HG03066 (cell line): ENCODE results near the gene PRKRIP1.
"Not testable (repeated sequence)": the region's sequence is repeated elsewhere in the genome, so short reads cannot be mapped to it uniquely, and the experiment has no call there.

Source experiments
- ATAC-seq: cut with Tn5 transposase; IDR thresholded peaks from one replicate; pipeline ENCODE4 v1.9.1; 2021; ENCODE audit warnings: low read depth; ENCODE audit not compliant: unreplicated experiment

PRKRIP1 gene, protein sequence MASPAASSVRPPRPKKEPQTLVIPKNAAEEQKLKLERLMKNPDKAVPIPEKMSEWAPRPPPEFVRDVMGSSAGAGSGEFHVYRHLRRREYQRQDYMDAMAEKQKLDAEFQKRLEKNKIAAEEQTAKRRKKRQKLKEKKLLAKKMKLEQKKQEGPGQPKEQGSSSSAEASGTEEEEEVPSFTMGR

DNA sequence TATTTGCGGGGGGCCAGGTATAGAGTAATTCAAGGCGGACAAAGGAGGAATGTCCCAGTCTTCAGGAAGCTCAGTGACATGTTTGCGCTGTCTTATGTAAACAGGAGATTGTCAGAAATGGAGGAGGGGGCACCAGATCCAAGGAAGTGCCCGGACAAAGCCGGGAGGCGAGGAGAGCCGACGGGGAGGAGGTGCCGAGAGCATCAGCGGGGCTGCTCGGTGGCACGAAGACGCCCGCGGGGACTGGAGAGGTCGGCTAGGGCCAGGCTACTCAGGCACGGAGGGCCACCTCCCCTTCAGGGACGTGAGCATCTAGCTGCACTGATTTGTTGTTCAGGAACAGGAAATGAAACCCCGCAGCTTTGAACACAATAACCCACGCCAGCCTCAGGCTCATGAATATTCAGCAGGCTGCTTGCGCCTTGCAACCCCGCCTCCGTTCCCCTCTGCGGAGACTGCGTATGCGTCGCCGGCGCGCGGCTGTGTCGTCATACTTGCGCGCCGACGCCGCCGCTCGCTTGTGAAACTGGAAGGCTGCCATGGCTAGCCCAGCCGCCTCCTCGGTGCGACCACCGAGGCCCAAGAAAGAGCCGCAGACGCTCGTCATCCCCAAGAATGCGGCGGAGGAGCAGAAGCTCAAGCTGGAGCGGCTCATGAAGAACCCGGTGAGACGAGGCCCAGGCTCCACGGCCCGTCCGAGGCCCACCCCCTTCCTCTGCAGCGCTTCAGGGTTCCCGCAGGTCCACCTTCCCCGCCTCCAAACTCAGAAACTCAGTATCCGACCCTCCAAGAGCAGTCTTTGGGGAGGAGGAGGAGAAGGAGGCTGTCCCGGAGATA, at the start of gene PRKRIP1:
TSS of gene PRKRIP1 (plus strand) at position 491 of the 837 bp plus-strand sequence. CDS start at position 540, 49 bp downstream.
- peak; percentile 100 for ATAC-seq

- ATAC-seq: not testable (repeated sequence)
Measured at GRCh38 chr7:102346983-102347382, 49.2 kb upstream of the PRKRIP1 start.

GRCh38 chr7:102356344-102356743, 39.8 kb upstream of the PRKRIP1 start, which contains the start of gene SPDYE6:
Gene SPDYE6 (minus strand): TSS chr7:102356444. CDS start chr7:102356023, 421 bp downstream.
- not testable (repeated sequence) for ATAC-seq

DNA sequence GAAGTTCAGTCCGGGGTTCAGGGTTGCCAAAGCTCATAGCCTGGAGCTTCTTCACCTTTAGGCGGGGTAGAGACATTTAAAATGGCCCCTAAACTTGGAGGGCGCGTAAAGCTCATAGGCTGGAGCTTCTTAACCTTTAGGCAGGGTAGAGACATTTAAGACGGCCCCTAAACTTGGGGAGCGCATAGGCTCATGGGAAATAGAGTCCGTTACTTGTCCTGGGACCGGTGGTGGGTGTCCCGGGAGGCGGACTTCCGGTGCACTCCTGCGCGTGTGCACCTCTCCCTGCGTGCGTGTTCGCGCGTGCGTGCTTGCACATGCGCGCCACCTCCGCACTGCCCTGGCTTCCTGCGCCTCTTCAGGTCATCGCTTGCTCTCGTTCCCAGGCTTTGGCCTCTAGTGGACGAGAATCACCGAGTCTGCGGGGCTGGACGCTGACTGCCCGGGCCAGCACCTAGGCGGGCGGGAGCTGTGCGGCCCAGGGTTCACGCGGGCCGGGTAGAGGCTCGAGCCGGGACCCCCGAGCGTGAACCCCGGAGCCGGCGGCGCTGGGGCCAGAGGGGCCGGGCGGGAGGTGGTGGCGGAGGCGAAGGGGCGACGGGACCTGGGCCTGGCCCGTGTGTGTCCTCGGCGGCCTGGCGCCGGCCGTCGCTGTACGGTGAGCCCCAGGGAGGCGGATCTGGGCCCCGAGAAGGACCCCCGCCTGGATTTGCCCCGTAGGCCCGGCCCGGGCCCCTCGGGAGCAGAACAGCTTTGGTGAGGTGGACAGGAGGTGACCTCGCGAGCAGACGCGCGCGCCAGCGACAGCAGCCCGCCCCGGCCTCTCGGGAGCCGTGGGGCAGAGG, 32.4 kb upstream of the PRKRIP1 start:
- peak; percentile 99 for ATAC-seq

GRCh38 chr7:102364394-102364886, 31.7 kb upstream of the PRKRIP1 start:
- ATAC-seq: not testable (repeated sequence)

DNA sequence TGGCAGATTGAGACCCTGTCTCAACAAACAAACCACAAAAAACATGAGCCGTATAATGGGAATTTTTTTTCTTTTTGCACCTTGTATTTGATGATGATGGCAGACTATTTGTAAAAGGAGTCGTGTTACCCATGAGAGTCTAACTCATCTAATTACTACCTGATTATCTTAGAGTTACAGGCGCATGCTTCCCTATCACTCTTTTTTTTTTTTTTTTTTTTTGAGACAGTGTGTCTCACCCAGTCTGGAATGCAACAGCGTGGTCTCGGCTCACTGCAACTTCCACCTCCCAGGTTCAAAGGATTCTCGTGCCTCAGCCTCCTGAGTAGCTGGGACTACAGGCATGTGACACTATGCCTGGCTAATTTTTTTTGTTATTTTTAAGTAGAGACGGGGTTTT, 30.8 kb upstream of the PRKRIP1 start:
- ATAC-seq: not testable (repeated sequence)

- ATAC-seq: not testable (repeated sequence)
Measured at GRCh38 chr7:102370038-102370437, 26.1 kb upstream of the PRKRIP1 start.

DNA sequence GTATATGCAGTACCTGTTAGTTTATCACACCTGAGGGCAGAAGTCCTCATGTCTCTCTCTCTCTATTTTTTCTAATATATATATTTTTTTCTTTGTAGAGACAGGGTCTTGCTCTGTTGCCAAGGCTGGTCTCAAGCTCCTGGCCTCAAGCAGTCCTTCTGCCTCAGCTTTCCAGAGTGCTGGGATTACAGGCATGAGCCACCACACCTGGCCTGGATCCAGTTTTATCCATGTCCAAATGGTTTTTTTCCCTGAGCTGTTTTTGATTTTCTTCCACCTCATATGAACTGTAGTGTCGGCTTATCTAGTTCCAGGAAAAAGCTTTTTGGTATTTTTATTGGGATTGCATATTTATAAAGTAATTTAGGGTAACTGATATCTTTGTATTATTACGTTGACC, 23.4 kb upstream of the PRKRIP1 start:
- ATAC-seq: not testable (repeated sequence)

DNA sequence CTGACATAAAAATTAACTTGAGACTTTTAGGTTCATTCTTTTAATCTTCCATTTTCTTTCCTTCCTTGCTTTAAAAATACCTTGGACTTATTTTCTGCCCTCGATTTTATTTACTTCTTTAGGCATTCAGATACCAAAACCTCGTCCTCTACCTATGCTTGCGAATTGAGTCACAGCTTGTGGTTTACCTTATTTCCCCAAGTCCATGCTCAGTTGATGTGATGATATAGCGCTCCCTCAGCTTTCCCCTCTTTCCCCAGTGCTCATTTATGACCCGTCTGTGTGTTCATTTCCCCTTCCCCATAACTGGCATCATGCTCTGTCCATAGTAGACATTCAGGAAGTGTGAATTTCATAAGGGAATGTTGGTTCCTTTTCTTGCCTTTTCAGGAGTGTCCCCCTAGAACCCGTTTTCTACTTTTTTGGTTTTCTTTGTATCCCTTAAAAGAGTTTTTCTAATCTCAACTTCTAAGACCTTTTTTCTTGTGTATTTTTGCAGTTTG, 19.1 kb upstream of the PRKRIP1 start:
- ATAC-seq: no peak

DNA sequence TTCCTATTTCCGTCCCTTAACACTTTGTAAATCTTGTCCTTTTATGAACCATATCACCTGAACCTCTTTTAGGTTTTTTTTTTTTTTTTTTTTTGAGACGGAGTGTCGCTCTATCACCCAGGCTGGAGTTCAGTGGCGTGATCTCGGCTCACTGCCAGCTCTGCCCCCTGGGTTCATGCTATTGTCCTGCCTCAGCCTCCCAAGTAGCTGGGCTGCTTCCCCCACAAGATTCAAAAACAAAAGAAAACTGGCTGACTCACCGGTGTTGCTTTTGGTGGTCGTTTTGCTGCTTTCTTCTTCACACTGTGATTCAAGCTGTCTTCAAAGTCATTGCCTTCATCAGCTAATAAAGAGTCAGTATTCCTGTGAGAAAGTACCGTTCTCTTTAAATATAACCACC, 15.3 kb upstream of the PRKRIP1 start:
- not testable (repeated sequence) for ATAC-seq

GRCh38 chr7:102381696-102382425, 14.3 kb upstream of the PRKRIP1 start:
- not testable (repeated sequence) for ATAC-seq

DNA sequence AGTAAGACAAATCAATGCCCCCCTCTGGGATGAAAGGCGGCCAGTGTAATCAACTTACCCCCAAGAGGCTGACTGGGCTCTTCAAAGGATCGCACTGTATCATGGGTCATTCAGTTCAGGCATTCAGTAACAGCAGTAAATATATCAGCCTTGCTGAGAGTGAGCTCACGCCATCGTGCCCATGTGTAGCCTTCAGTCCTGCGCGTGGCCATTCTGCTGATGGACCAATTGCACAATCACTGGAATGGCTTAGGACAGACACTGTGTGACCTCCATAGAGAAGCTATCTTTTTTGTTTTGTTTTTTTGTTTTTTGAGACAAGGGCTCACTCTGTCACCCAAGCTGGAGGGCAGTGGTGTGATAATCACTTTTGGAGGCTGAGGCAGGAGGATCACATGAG, 9.1 kb upstream of the PRKRIP1 start:
- no peak for ATAC-seq

DNA sequence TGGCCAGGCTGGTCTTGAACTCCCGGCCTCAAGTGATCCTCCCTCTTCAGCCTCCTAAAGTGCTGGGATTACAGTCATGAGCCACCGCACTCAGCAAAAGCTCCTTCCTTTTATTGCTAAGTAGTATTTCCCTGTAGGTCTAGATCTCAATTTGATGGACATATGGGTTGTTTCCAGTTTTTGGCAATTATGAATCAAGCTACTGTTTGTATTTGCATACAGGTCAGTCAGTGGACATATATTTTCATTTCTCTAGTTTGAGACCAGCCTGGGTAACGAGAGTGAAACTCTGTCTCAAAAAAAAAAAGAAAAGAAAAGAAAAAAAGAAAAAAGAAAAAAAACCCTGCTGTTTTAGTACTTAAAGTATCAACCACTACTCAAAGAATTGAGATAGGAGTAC, 6.4 kb upstream of the PRKRIP1 start:
- peak; percentile 76 for ATAC-seq

DNA sequence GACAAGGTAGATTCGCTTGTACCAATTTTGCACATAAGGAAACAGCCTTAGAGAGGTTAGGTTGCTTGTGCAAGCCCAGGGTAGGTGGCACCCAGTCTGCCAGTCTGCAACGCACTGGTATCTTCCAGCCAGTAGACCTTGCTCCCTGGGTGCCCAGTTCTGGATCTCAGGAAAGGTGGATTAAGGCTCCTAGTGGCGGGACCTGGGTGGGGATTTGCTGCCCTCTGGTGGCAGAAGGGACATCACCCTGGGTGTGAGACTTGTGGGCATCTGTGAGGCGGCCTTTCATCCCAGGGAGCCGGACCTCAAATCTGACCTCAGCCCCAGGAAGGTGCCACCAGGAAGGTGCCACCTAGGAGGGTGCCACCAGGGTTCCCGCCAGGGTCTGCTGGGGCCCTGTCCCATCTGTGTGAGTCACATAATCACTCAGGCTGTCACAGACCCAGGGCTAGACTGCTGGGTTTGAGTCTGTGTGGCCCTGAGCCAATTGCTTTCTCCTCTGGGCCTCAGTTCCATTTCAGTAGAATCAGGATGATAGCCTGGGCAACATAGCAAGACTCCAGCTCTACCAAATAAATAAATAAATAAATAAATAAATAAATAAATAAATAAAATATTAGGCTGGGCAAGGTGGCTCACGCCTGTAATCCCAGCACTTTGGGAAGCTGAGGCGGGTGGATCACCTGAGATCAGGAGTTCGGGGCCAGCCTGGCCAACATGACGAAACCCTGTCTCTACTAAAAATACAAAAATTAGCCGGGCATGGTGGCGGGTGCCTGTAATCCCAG, 5.3 kb upstream of the PRKRIP1 start:
- no peak for ATAC-seq

DNA sequence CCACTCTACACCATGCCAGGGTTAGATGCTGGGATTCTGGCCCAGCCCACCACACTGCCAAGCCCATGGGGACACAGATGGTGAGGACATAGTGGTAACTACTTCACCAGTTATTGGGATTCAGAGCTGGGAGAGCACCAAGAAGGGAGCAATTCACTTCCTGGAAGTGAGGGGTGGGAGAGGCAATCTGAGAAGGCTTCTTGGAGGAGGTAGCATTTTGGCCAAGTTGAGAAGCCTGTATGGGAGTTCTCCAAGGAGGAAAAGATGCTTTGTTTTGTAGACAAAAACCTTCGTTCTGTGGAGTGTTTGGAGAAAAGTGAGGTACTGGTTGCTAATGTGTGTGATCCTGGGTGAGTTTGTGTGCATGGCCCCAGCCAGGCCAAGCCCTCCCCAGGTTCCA, 3.8 kb upstream of the PRKRIP1 start:
- ATAC-seq: no peak

- no peak for ATAC-seq
Measured at GRCh38 chr7:102393467-102393866, 2.7 kb upstream of the PRKRIP1 start.

DNA sequence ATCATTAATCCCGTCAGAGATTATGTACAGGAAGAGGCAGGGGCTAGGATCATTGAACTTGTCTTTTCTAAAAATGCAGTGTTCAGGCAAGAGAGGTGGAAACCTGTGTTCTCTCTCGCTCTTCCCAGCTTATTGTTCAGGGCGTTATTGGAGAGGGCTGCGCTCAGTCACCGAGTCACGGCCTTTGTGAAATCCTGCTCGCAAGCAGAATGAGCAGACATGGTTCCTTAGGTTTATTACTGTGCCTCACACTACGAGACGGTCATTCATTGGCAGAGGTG, 631 bp upstream of the PRKRIP1 start:
- ATAC-seq: no peak

DNA sequence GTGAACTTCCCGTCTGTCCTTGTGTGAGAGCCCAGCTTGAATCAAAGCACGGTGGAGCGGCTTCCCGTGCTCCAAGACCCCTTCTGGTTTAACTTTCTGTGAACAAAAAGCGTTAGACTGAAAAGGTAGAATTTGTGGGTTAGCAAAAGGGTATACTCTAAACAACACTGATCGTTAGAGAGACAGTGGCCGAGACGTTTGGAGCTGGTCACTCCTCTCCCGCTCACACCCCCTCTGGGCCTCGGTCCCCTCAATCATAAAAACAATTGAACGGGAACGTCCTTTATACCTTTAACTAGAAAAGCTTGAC, 502 bp downstream of the PRKRIP1 start:
- ATAC-seq: no peak

- ATAC-seq: no peak
Measured at GRCh38 chr7:102398543-102398942, 2.4 kb downstream of the PRKRIP1 start.

GRCh38 chr7:102400360-102400759, 4.2 kb downstream of the PRKRIP1 start:
- no peak for ATAC-seq
